ENCODE measurements around the gene TCEAL4.

Gene TCEAL4

GRCh38 chrX:103562801-103563200 is 22.5 kb upstream of the TCEAL4 start:
- DNase-seq (ENCODE audit: insufficient read length, low spot score) (no peak), FAIRE-seq (no peak)
- TF ChIP-seq CTCF (IDR thresholded peaks at IDR 0.05; ENCODE audit: insufficient read depth, missing control alignments), result no peak

- FAIRE-seq, result no peak
- DNase-seq (ENCODE audit: insufficient read length, low spot score), result no peak
- no peak for TF ChIP-seq CTCF (IDR thresholded peaks at IDR 0.05; ENCODE audit: insufficient read depth, missing control alignments)
These were observed 20.1 kb upstream of the TCEAL4 start for GRCh38 chrX:103565197-103565596.

GRCh38 chrX:103565752-103566151 is 19.6 kb upstream of the TCEAL4 start:
- DNase-seq (ENCODE audit: insufficient read length, low spot score), result no peak
- FAIRE-seq, result no peak
- TF ChIP-seq CTCF (IDR thresholded peaks at IDR 0.05; ENCODE audit: insufficient read depth, missing control alignments), result no peak

- FAIRE-seq (no peak), DNase-seq (ENCODE audit: insufficient read length, low spot score) (no peak)
- no peak for TF ChIP-seq CTCF (IDR thresholded peaks at IDR 0.05; ENCODE audit: insufficient read depth, missing control alignments)
These were observed 14.2 kb upstream of the TCEAL4 start for GRCh38 chrX:103571121-103571520.

GRCh38 chrX:103571726-103572125 is 13.6 kb upstream of the TCEAL4 start:
- FAIRE-seq, result no peak
- TF ChIP-seq CTCF (IDR thresholded peaks at IDR 0.05; ENCODE audit: insufficient read depth, missing control alignments), result no peak
- no peak for DNase-seq (ENCODE audit: insufficient read length, low spot score)

- DNase-seq (ENCODE audit: insufficient read length, low spot score) (no peak), FAIRE-seq (no peak)
These were observed 12.1 kb upstream of the TCEAL4 start for GRCh38 chrX:103573202-103573601.

GRCh38 chrX:103584596-103584995 is 719 bp upstream of the TCEAL4 start:
- no peak for DNase-seq (ENCODE audit: insufficient read length, low spot score)

More at GRCh38 chrX:103573202-103573601, 12.1 kb upstream of the TCEAL4 start:
- TF ChIP-seq CTCF (IDR thresholded peaks at IDR 0.05; ENCODE audit: insufficient read depth, missing control alignments), result no peak

More at GRCh38 chrX:103584596-103584995, 719 bp upstream of the TCEAL4 start:
- no peak for TF ChIP-seq CTCF (IDR thresholded peaks at IDR 0.05; ENCODE audit: insufficient read depth, missing control alignments)
- no peak for FAIRE-seq
